ENCODE results near the gene NONO.

DNA sequence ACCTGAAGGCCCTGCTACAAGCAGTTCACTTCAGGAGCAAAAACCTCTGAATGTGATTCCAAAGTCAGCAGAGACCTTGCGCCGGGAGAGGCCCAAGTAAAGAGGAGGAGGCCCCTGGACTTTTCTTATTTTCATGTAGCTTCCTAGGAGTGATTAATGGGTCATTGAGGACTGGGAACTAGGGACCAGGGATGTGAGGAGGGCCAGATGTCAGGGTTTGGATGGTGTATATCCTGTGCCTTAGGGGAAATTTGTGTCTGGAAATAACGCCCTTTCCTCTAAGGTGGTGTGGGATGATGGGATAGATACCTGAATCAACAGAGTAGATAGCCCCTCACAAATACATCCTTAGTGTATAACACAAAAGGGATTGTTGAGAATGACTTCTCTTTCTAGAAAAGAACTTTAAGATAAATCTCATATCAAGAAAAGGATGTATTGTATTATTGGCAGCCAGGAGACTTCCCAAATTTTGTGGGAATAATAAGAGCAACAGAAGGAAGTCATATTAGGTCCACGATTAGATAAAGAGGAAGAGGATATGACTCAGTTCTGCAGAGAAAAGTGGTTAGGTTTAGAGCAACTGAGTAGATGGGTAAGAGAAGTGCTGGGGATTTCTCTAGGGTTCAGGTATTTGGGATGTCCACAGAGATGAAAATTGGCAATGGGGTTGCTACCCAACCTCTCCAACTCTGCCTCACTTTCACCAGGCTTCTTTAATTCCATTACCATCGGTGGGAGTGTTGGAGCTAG is 19.2 kb downstream of the NONO start:
- TF ChIP-seq, protein P1, sequence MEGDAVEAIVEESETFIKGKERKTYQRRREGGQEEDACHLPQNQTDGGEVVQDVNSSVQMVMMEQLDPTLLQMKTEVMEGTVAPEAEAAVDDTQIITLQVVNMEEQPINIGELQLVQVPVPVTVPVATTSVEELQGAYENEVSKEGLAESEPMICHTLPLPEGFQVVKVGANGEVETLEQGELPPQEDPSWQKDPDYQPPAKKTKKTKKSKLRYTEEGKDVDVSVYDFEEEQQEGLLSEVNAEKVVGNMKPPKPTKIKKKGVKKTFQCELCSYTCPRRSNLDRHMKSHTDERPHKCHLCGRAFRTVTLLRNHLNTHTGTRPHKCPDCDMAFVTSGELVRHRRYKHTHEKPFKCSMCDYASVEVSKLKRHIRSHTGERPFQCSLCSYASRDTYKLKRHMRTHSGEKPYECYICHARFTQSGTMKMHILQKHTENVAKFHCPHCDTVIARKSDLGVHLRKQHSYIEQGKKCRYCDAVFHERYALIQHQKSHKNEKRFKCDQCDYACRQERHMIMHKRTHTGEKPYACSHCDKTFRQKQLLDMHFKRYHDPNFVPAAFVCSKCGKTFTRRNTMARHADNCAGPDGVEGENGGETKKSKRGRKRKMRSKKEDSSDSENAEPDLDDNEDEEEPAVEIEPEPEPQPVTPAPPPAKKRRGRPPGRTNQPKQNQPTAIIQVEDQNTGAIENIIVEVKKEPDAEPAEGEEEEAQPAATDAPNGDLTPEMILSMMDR (IDR thresholded peaks at IDR 0.05): no peak
- TF ChIP-seq POLR2A (IDR thresholded peaks at IDR 0.05): no peak

Measured in testis (tissue), 2 donors.